ENCODE results near the gene NDUFS2. TPM values are rescaled to one million over a fixed set of nuclear protein-coding genes. Genes with fewer than 3 reads are reported as not detected.

Gene NDUFS2
- total and polyA plus RNA-seq, 9 of the 15 experiments (the other 6 are each of a cell fraction or from before 2014, with no cell fraction given), result 70.0 to 176 (median 141) TPM

GRCh38 chr1:161192476-161193465, 9.4 kb upstream of the NDUFS2 start (continued):
- no peak for TF ChIP-seq TSHZ1 (CRISPR knock-in tag; IDR thresholded peaks at IDR 0.05)
- no peak for TF ChIP-seq ZNF75A (CRISPR knock-in tag; IDR thresholded peaks at IDR 0.05)
- TF ChIP-seq ZNF41 (CRISPR knock-in tag; conservative IDR thresholded peaks at IDR 0.05), result no peak
- TF ChIP-seq VEZF1 (CRISPR knock-in tag; IDR thresholded peaks at IDR 0.05), result peak; percentile 20; the same call in 1 of the 2 replicates
- no peak for TF ChIP-seq GATAD2A (IDR thresholded peaks at IDR 0.05)
- 0 out of 4 replicates have a peak, but pooled peaks of 1 of the 2 experiments have one; percentile 33 for TF ChIP-seq UBTF (IDR thresholded peaks at IDR 0.05; ENCODE audit: borderline replicate concordance in 1 of 2, low read depth in 2 of 2, low read length in 2 of 2)
- TF ChIP-seq SOX6 (IDR thresholded peaks at IDR 0.05), result peak; percentile 38
- TF ChIP-seq HDGF (IDR thresholded peaks at IDR 0.05), result peak; percentile 3; the same call in 1 of the 2 replicates
- no peak for TF ChIP-seq U2AF2 (optimal IDR thresholded peaks at IDR 0.05; ENCODE audit: low read depth, low read length)
- TF ChIP-seq CTCF (IDR thresholded peaks at IDR 0.05 in 2 of 3, conservative IDR thresholded peaks at IDR 0.05 in 1 of 3; ENCODE audit: insufficient read depth in 2 of 3, low read depth in 1 of 3, low read length in 3 of 3), result peak; percentile 93 to 97 (median 95)
- peak; percentile 51; the same call in 1 of the 2 replicates for TF ChIP-seq ZNF263 (CRISPR knock-in tag; IDR thresholded peaks at IDR 0.05; ENCODE audit: borderline replicate concordance)
- no peak for TF ChIP-seq E2F6 (IDR thresholded peaks at IDR 0.05; ENCODE audit: borderline replicate concordance in 1 of 2, extremely low read depth in 1 of 2, insufficient read depth in 1 of 2, insufficient read length in 1 of 2, low read depth in 1 of 2, low read length in 1 of 2, poor library complexity in 1 of 2, severe bottlenecking in 1 of 2)
- TF ChIP-seq ZFP30 (CRISPR knock-in tag; IDR thresholded peaks at IDR 0.05; ENCODE audit: borderline replicate concordance), result no peak
